ENCODE results near the gene LPGAT1. TPM values are rescaled to one million over a fixed set of nuclear protein-coding genes. Genes with fewer than 3 reads are reported as not detected.

The LPGAT1 gene
- total and polyA plus RNA-seq, 2 of the 13 experiments (the other 11 are each of a cell fraction or from before 2014, with no cell fraction given), result 12.1 to 48.3 TPM

DNA sequence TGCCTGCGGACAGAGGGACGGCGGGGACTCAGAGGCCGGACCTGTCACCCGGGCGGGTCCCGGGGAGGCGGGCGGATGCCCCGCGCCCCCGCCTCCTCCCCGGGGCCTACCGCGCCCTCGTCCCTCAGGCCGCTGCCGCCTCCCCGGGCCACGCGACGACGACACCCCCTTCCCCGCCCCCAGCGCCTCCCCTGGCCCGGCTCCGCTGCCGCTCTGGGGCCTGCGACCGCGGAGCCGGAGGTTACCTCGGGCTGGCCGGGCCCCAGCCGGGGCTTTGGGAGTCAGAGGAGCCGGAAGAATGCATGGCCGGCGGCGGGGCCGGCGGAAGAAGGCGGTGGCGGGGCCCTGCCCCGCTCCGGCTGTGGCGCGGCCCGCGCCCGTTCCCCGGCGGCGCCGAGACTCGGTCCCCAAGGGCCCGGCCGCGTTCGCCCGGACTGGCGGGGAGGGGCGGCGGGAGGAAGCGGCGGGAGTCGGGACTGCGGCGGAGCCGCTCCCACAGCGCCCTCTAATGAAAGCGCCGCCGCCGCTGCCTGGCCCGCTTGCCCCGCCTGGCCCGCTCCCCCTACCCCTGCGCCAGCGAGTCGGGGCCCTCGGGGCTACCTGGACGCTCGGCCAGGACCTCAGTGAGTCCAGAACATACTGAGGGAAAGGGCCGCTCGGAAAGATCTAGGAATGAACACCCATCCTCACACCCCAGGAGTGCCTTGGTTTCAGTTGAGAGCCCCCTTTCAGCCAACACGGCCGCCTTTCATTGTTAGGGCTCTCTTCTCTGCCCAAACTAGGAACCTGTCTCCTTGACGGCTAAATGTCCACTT, at the start of gene LPGAT1 (continued):
- TF ChIP-seq ARHGAP35 (CRISPR knock-in tag; IDR thresholded peaks at IDR 0.05; ENCODE audit: borderline replicate concordance), result no peak
- TF ChIP-seq CBX5 (CRISPR knock-in tag; IDR thresholded peaks at IDR 0.05; ENCODE audit: borderline replicate concordance), result no peak
- TF ChIP-seq FOSL1 (CRISPR knock-in tag; IDR thresholded peaks at IDR 0.05; ENCODE audit: borderline replicate concordance), result no peak
- no peak for TF ChIP-seq SRF (IDR thresholded peaks at IDR 0.05; ENCODE audit: low read depth, low read length)
- TF ChIP-seq ZFX (CRISPR knock-in tag; IDR thresholded peaks at IDR 0.05; ENCODE audit: low read depth), result peak; percentile 87
- no peak for TF ChIP-seq ZNF740 (CRISPR knock-in tag; IDR thresholded peaks at IDR 0.05)
- TF ChIP-seq ZNF138 (CRISPR knock-in tag; IDR thresholded peaks at IDR 0.05; ENCODE audit: low read depth), result no peak
- no peak for TF ChIP-seq ZFP37 (CRISPR knock-in tag; IDR thresholded peaks at IDR 0.05; ENCODE audit: borderline replicate concordance)
- TF ChIP-seq, protein P1, sequence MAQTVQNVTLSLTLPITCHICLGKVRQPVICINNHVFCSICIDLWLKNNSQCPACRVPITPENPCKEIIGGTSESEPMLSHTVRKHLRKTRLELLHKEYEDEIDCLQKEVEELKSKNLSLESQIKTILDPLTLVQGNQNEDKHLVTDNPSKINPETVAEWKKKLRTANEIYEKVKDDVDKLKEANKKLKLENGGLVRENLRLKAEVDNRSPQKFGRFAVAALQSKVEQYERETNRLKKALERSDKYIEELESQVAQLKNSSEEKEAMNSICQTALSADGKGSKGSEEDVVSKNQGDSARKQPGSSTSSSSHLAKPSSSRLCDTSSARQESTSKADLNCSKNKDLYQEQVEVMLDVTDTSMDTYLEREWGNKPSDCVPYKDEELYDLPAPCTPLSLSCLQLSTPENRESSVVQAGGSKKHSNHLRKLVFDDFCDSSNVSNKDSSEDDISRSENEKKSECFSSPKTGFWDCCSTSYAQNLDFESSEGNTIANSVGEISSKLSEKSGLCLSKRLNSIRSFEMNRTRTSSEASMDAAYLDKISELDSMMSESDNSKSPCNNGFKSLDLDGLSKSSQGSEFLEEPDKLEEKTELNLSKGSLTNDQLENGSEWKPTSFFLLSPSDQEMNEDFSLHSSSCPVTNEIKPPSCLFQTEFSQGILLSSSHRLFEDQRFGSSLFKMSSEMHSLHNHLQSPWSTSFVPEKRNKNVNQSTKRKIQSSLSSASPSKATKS (CRISPR knock-in tag; IDR thresholded peaks at IDR 0.05), result no peak
- TF ChIP-seq PRMT3 (CRISPR knock-in tag; IDR thresholded peaks at IDR 0.05; ENCODE audit: borderline replicate concordance, low read depth), result no peak
- no peak; the same call in 1 of the 2 replicates for TF ChIP-seq NFKB2 (CRISPR knock-in tag; IDR thresholded peaks at IDR 0.05; ENCODE audit: borderline replicate concordance)
- TF ChIP-seq ZNF800 (CRISPR knock-in tag; IDR thresholded peaks at IDR 0.05), result no peak
- TF ChIP-seq, protein P2, sequence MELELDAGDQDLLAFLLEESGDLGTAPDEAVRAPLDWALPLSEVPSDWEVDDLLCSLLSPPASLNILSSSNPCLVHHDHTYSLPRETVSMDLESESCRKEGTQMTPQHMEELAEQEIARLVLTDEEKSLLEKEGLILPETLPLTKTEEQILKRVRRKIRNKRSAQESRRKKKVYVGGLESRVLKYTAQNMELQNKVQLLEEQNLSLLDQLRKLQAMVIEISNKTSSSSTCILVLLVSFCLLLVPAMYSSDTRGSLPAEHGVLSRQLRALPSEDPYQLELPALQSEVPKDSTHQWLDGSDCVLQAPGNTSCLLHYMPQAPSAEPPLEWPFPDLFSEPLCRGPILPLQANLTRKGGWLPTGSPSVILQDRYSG (CRISPR knock-in tag; IDR thresholded peaks at IDR 0.05), result no peak
- TF ChIP-seq ZBTB7A (CRISPR knock-in tag; IDR thresholded peaks at IDR 0.05), result no peak
- no peak for TF ChIP-seq MZF1 (CRISPR knock-in tag; IDR thresholded peaks at IDR 0.05; ENCODE audit: borderline replicate concordance)
- TF ChIP-seq POLR2A (IDR thresholded peaks at IDR 0.05; ENCODE audit: insufficient read depth in 1 of 2, low read depth in 2 of 2, low read length in 2 of 2), result peak; percentile 12 to 43; a peak in 2 of 4 replicates
- TF ChIP-seq, protein P3, sequence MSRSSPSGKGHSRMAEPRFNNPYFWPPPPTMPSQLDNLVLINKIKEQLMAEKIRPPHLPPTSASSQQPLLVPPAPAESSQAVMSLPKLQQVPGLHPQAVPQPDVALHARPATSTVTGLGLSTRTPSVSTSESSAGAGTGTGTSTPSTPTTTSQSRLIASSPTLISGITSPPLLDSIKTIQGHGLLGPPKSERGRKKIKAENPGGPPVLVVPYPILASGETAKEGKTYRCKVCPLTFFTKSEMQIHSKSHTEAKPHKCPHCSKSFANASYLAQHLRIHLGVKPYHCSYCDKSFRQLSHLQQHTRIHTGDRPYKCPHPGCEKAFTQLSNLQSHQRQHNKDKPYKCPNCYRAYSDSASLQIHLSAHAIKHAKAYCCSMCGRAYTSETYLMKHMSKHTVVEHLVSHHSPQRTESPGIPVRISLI (CRISPR knock-in tag; IDR thresholded peaks at IDR 0.05; ENCODE audit: borderline replicate concordance), result no peak; the same call in 1 of the 2 replicates
- TF ChIP-seq TEAD3 (CRISPR knock-in tag; optimal IDR thresholded peaks at IDR 0.05; ENCODE audit: borderline replicate concordance), result no peak
- TF ChIP-seq ZMYM3 (CRISPR knock-in tag; IDR thresholded peaks at IDR 0.05), result no peak
- TF ChIP-seq MATR3 (CRISPR knock-in tag; IDR thresholded peaks at IDR 0.05), result no peak
- TF ChIP-seq FOXM1 (CRISPR knock-in tag; IDR thresholded peaks at IDR 0.05), result no peak
- TF ChIP-seq HOXA9 (CRISPR knock-in tag; IDR thresholded peaks at IDR 0.05; ENCODE audit: borderline replicate concordance), result no peak
- TF ChIP-seq ZNF660 (CRISPR knock-in tag; IDR thresholded peaks at IDR 0.05; ENCODE audit: borderline replicate concordance, low read depth), result no peak
- no peak for TF ChIP-seq ZNF713 (CRISPR knock-in tag; IDR thresholded peaks at IDR 0.05)

All from HepG2 (cell line).